Activated B cell treated with CpG ODN at 0.5 μM for 24 hours (primary cell): ENCODE results near the gene SOCS6. TPM values are rescaled to one million over a fixed set of nuclear protein-coding genes. Genes with fewer than 3 reads are reported as not detected.
"Not testable (repeated sequence)": the region's sequence is repeated elsewhere in the genome, so short reads cannot be mapped to it uniquely, and the experiment has no call there.

Source experiments
- ATAC-seq: fragments of 200-7000 bp; cut with Tn5 transposase; one replicate; pipeline ENCODE4 v1.10.0; 2021; ENCODE audit warnings: low read depth, mild to moderate bottlenecking, moderate library complexity
- CTCF ChIA-PET: fragments of 350-600 bp; sonication (Branson Sonifier 250); formaldehyde crosslinking; loops from one replicate; lab custom pipeline; 2021; ENCODE audit warnings: antibody characterized with exemption; lab: Charles Lee
- POLR2A ChIA-PET: fragments of 350-600 bp; sonication (Branson Sonifier 250); formaldehyde crosslinking; loops from one replicate; lab custom pipeline; 2021; ENCODE audit warnings: antibody characterized with exemption; lab: Charles Lee
- DNase-seq: peaks from one replicate; pipeline ENCODE4 v3.0.0; 2022
- H3K27ac Mint-ChIP-seq: one replicate; pipeline ENCODE4 v1.8.0; 2020; ENCODE audit warnings: mixed read lengths
- H3K27me3 Mint-ChIP-seq: one replicate; pipeline ENCODE4 v1.8.0; 2021; ENCODE audit warnings: mixed read lengths
- H3K36me3 Mint-ChIP-seq: one replicate; pipeline ENCODE4 v1.8.0; 2021; ENCODE audit warnings: low read depth, mixed read lengths
- H3K4me1 Mint-ChIP-seq: one replicate; pipeline ENCODE4 v1.8.0; 2021; ENCODE audit warnings: mixed read lengths
- H3K4me3 Mint-ChIP-seq: one replicate; pipeline ENCODE4 v1.8.0; 2020; ENCODE audit warnings: mild to moderate bottlenecking, mixed read lengths
- H3K9me3 Mint-ChIP-seq: one replicate; pipeline ENCODE4 v1.8.0; 2020; ENCODE audit warnings: mixed read lengths
- CTCF ChIP-seq: fragments of 200-600 bp; IDR thresholded peaks from one replicate; pipeline ENCODE4 v1.8.0; 2022; ENCODE audit warnings: antibody characterized with exemption, mild to moderate bottlenecking
- intact Hi-C: fragments of 100-400 bp; cut with micrococcal nuclease; formaldehyde crosslinking; loops from one replicate; pipeline ENCODE4 v1.15.1; 2024
- total RNA-seq: library from RNA; stranded (reverse); gene quantifications from 2 replicates; pipeline ENCODE4 v1.2.3, GENCODE V29; 2022

The SOCS6 gene
- total RNA-seq, 1 donor from 2014 or later = 1.1 TPM

DNA sequence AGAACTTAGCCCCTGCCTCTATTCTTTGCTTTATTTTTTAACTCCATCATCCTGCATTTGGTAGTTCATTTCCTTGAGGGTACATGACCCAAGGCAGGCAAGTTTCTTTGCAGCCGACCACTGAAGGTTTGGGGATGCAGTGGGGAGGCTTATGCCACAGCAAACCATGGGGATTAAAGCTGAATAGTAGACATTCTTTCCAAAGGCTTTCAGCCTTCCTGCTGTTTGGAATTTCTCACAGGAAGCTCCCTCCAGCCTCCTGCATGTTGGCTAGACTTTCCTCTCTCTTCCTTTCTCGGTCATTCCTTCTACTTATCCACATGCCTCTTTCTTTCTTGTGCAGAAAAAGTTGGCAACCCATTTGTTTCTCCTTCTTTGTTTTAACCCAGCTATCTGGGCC, 77.3 kb downstream of the SOCS6 start:
- Mint-ChIP-seq H3K9me3 (no peaks in the 10 kb centered on the region), H3K27ac (no peak overlapping the region), H3K4me3 (no peak overlapping the region), H3K4me1 (no peaks in the 10 kb centered on the region), H3K36me3 (no peaks in the 10 kb centered on the region), H3K27me3 (peaks cover 3% of the 10 kb centered on the region)
- ChIA-PET POLR2A (no interaction called here), CTCF (no interaction called here)
- TF ChIP-seq CTCF = no peak
- intact Hi-C loops = no loop called here
- ATAC-seq (no peak), DNase-seq (no peak)

GRCh38 chr18:70366670-70367069, 77.8 kb downstream of the SOCS6 start:
- no peaks in the 10 kb centered on the region for H3K9me3 Mint-ChIP-seq
- no peaks in the 10 kb centered on the region for H3K4me1 Mint-ChIP-seq
- H3K4me3 Mint-ChIP-seq = no peak overlapping the region
- peaks cover 3% of the 10 kb centered on the region for H3K27me3 Mint-ChIP-seq
- POLR2A ChIA-PET = no interaction called here
- H3K36me3 Mint-ChIP-seq = no peaks in the 10 kb centered on the region
- no peak for ATAC-seq
- intact Hi-C loops = no loop called here
- no peak overlapping the region for H3K27ac Mint-ChIP-seq
- DNase-seq = no peak
- CTCF ChIA-PET = no interaction called here
- no peak for TF ChIP-seq CTCF

GRCh38 chr18:70367344-70367743, 78.5 kb downstream of the SOCS6 start:
- POLR2A ChIA-PET, CTCF ChIA-PET, ATAC-seq, H3K36me3 Mint-ChIP-seq, H3K27me3 Mint-ChIP-seq, H3K9me3 Mint-ChIP-seq, H3K4me1 Mint-ChIP-seq, intact Hi-C loops, H3K4me3 Mint-ChIP-seq, DNase-seq, H3K27ac Mint-ChIP-seq: not testable (repeated sequence)

GRCh38 chr18:70368903-70369302, 80.1 kb downstream of the SOCS6 start:
- Mint-ChIP-seq H3K27ac (no peak overlapping the region), H3K9me3 (no peaks in the 10 kb centered on the region), H3K27me3 (peaks cover 3% of the 10 kb centered on the region), H3K36me3 (no peaks in the 10 kb centered on the region), H3K4me3 (no peak overlapping the region), H3K4me1 (no peaks in the 10 kb centered on the region)
- intact Hi-C loops = no loop called here
- ChIA-PET CTCF (no interaction called here), POLR2A (no interaction called here)
- DNase-seq = no peak
- ATAC-seq = no peak
- TF ChIP-seq CTCF = no peak

GRCh38 chr18:70370762-70371733, 82.2 kb downstream of the SOCS6 start:
- no peak for ATAC-seq
- ChIA-PET POLR2A (no interaction called here), CTCF (no interaction called here)
- Mint-ChIP-seq H3K27ac (no peak overlapping the region), H3K9me3 (peaks cover under 1% of the 10 kb centered on the region), H3K4me3 (no peak overlapping the region), H3K4me1 (no peaks in the 10 kb centered on the region), H3K27me3 (peaks cover 3% of the 10 kb centered on the region), H3K36me3 (no peaks in the 10 kb centered on the region)
- DNase-seq = no peak
- no peak for TF ChIP-seq CTCF
- intact Hi-C loops = no loop called here
